Right atrium auricular region (tissue), 2 donors: ENCODE data around the gene IFITM1. TPM values are rescaled to one million over a fixed set of nuclear protein-coding genes. Genes with fewer than 3 reads are reported as not detected.

Experiments used
- DNase-seq: peaks from one replicate; pipeline ENCODE4 v3.0.0-alpha.2; 2019; ENCODE audit warnings: low spot score
- H3K27ac ChIP-seq, 2 donors: fragments of 200-600 bp; sonication (generic); 1 replicate in 1 of 2; 2 replicates in 1 of 2; pipeline ENCODE4 v1.5.1; 2016 to 2019
- H3K27me3 ChIP-seq, 2 donors: fragments of 200-600 bp; sonication (generic); one replicate each; pipeline versions ENCODE4 v1.5.1 to v1.6.0; 2017 to 2019
- H3K36me3 ChIP-seq: fragments of 200-600 bp; sonication (generic); one replicate; pipeline ENCODE4 v1.5.1; 2016
- H3K4me1 ChIP-seq, 2 donors: fragments of 200-600 bp; sonication (generic); one replicate each; pipeline versions ENCODE4 v1.5.1 to v1.6.0; 2017 to 2019
- H3K4me3 ChIP-seq, 2 donors: fragments of 200-600 bp; sonication (generic); 1 replicate in 1 of 2; 2 replicates in 1 of 2; pipeline ENCODE4 v1.5.1; 2017 to 2019; ENCODE audit warnings: mild to moderate bottlenecking in 1 of 2, moderate library complexity in 1 of 2
- H3K9me3 ChIP-seq, 2 donors: fragments of 200-600 bp; sonication (generic); one replicate each; pipeline ENCODE4 v1.5.1; 2019
- total RNA-seq, 2 donors: library from RNA; depleted of rRNA; stranded (reverse); fragments of >200 nt; gene quantifications; one replicate each; pipeline ENCODE4 v1.1.0, GENCODE V29; 2016
- TF ChIP-seq, protein P1 (sequence below), 2 donors: fragments of 200-600 bp; sonication (generic); IDR thresholded peaks; one replicate each; pipeline ENCODE4 v1.5.1; 2019; ENCODE audit warnings: antibody characterized with exemption in 2 of 2

Gene IFITM1
- total RNA-seq, 2 donors from 2014 or later, result 82.3 to 241 TPM

GRCh38 chr11:281486-282161 lies 32.2 kb upstream of the IFITM1 start:
- TF ChIP-seq, protein P1, sequence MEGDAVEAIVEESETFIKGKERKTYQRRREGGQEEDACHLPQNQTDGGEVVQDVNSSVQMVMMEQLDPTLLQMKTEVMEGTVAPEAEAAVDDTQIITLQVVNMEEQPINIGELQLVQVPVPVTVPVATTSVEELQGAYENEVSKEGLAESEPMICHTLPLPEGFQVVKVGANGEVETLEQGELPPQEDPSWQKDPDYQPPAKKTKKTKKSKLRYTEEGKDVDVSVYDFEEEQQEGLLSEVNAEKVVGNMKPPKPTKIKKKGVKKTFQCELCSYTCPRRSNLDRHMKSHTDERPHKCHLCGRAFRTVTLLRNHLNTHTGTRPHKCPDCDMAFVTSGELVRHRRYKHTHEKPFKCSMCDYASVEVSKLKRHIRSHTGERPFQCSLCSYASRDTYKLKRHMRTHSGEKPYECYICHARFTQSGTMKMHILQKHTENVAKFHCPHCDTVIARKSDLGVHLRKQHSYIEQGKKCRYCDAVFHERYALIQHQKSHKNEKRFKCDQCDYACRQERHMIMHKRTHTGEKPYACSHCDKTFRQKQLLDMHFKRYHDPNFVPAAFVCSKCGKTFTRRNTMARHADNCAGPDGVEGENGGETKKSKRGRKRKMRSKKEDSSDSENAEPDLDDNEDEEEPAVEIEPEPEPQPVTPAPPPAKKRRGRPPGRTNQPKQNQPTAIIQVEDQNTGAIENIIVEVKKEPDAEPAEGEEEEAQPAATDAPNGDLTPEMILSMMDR (IDR thresholded peaks at IDR 0.05), result no peak
- H3K36me3 ChIP-seq, result no peaks in the 10 kb centered on the region
- H3K4me1 ChIP-seq, result peaks cover 0 to 20% of the 10 kb centered on the region in 2 donors
- peaks cover 24 to 44% of the 10 kb centered on the region in 2 donors for H3K27me3 ChIP-seq
- no peak for DNase-seq
- no peaks in the 10 kb centered on the region for H3K9me3 ChIP-seq
- no peak overlapping the region for H3K4me3 ChIP-seq
- no peak overlapping the region for H3K27ac ChIP-seq

DNA sequence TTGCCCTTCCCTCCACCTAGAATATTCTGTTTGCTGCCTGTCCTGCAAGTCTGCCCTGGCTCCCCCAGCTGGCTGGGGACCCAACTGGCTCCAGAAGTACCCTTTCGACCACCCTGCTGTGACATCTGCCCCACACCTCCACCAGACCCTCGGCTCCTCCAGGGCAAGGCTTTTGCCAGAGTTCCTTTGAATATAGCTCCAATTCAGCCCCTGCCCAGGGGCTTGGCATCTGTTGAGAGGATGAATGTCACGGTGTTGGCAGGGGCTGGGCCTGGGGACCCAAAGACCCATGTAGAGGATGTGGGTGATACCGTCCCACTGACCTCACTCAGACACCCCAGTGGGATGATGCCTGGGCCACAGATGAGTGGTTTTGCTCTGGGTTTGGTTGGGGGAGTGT lies 31.7 kb upstream of the IFITM1 start:
- TF ChIP-seq, protein P1 (IDR thresholded peaks at IDR 0.05), result no peak
- Histone ChIP-seq H3K27me3 (peaks cover 24 to 44% of the 10 kb centered on the region in 2 donors), H3K4me1 (peaks cover 0 to 20% of the 10 kb centered on the region in 2 donors), H3K27ac (no peak overlapping the region), H3K36me3 (no peaks in the 10 kb centered on the region), H3K9me3 (no peaks in the 10 kb centered on the region), H3K4me3 (no peak overlapping the region)
- DNase-seq, result no peak

DNA sequence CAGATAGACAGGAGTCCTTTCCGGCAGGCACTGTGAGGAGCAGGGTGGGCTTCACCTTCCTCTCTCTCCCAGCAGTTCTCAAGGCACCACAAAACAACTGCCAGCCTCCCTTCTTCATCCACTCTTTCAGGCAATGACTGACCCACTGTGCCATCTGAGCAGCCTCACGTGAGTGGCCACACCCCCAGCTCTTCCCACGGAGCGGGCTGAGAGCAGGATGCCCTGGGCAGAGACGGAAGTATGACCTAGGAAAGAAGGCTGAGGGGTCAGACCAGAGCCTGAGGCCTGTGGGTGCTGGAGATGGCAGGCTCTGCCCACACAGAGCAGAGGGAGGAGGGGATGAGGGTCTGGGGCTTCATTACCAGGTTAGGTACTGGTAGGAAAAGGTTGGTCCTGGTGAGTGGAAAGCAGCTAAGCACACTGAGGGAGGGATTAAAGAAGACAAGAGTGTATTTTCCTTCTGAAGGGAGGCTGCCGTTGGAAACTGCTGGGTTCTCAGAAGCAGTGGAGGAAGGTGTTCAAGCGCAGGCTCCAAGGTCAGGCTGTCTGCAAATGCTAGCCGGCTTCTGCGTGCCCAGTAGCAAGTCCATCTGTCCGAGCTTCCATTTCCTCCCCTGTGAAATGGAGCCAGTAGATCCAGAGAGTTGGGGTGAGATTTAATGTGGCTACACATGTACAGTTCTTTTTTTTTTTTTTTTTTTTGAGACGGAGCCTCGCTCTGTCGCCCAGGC lies 31.0 kb upstream of the IFITM1 start:
- TF ChIP-seq, protein P1 (IDR thresholded peaks at IDR 0.05), result no peak
- peaks cover 0 to 21% of the 10 kb centered on the region in 2 donors for H3K4me1 ChIP-seq
- peaks cover 24 to 44% of the 10 kb centered on the region in 2 donors for H3K27me3 ChIP-seq
- no peak for DNase-seq
- H3K9me3 ChIP-seq, result no peaks in the 10 kb centered on the region
- no peak overlapping the region for H3K4me3 ChIP-seq
- no peak overlapping the region for H3K27ac ChIP-seq
- no peaks in the 10 kb centered on the region for H3K36me3 ChIP-seq

GRCh38 chr11:283405-284104 lies 30.3 kb upstream of the IFITM1 start:
- TF ChIP-seq, protein P1 (IDR thresholded peaks at IDR 0.05), result no peak
- no peak overlapping the region for H3K4me3 ChIP-seq
- H3K27me3 ChIP-seq, result peaks cover 24 to 41% of the 10 kb centered on the region in 2 donors
- H3K27ac ChIP-seq, result no peak overlapping the region
- H3K36me3 ChIP-seq, result no peaks in the 10 kb centered on the region
- no peaks in the 10 kb centered on the region for H3K9me3 ChIP-seq
- H3K4me1 ChIP-seq, result peaks cover 0 to 29% of the 10 kb centered on the region in 2 donors
- DNase-seq, result no peak

DNA sequence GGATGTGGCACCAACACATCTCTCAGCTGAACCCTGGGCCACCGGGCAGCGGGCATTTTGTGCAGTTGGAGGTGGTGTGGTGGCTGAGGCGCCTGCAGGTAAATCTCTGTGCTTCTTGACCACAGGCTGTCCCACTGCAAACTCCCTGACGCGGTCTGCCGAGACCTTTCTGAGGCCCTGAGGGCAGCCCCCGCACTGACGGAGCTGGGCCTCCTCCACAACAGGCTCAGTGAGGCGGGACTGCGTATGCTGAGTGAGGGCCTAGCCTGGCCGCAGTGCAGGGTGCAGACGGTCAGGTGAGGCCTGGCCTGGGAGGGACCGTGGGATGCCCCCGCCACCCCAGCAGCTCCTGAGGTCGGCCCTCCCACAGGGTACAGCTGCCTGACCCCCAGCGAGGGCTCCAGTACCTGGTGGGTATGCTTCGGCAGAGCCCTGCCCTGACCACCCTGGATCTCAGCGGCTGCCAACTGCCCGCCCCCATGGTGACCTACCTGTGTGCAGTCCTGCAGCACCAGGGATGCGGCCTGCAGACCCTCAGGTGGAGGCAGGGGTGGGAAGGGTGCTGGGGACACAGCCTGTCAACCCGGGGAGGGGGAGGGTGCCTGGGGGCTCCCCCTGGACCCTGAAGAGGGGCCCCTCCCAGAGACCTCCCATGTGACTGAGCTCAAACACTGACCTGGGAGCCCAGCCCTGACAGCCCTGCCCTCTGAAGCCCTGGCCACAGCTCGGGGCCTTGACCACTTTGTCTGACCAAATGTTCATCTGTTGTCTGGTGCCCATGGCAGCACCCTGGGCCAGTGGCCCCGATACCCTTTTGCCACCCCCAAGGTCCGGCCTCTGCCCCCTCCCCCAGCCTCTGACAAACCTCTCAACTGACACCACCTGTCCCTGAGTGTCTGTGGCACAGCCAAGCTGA lies 29.5 kb upstream of the IFITM1 start:
- Histone ChIP-seq H3K27ac (no peak overlapping the region), H3K4me3 (no peak overlapping the region), H3K27me3 (peaks cover 23 to 34% of the 10 kb centered on the region in 2 donors), H3K9me3 (no peaks in the 10 kb centered on the region), H3K36me3 (no peaks in the 10 kb centered on the region), H3K4me1 (peaks cover 0 to 29% of the 10 kb centered on the region in 2 donors)
- no peak for DNase-seq
- TF ChIP-seq, protein P1 (IDR thresholded peaks at IDR 0.05), result no peak
